Stimulated activated CD4-positive, alpha-beta T cell treated with anti-CD3 and anti-CD28 coated beads, Interleukin-4, amount 100 ng/mL, for 24 hours (primary cell): Measurements from ENCODE around the gene SAPCD2.
A peak's percentile ranks its signal among the peaks of the same experiment; 100 is the strongest.
"Not testable (repeated sequence)": the region's sequence is repeated elsewhere in the genome, so short reads cannot be mapped to it uniquely, and the experiment has no call there.

ENCODE experiments used
- DNase-seq: peaks from one replicate; pipeline ENCODE4 v3.0.0-alpha.2; 2020

SAPCD2 gene

DNA sequence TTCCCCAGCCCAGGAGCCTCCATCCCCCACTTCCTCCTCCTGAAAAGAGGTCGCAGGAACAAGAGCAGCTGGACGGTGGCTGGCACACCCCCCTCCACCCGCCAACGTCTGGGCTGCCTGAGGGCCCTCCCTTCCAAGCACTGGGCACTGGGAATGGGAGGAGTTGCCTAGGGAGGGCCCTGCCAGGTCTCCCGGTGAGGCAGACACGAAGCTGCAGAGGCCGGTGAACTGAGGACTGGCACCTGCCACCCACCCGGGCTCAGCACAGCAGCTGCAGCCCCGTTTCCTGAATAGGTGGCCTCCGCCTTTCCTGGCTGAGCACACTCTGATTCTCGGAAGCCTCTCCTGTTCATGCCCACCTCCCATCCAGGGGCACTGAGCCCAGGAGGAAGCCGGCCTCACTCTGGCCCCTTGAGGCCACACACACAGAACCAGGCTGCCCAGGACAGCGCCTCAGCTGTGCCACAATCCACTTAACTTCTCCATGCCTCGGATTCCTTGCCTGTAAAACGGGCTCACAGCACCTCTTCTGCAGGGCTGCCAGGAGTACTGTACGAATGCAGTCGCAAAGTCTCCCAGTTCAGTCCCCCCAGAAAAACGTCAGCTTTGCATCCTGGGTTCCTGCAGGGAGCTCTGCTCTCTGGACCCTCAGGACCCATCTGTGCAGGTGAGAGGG, 25.7 kb downstream of the SAPCD2 start:
- DNase-seq, result no peak

DNA sequence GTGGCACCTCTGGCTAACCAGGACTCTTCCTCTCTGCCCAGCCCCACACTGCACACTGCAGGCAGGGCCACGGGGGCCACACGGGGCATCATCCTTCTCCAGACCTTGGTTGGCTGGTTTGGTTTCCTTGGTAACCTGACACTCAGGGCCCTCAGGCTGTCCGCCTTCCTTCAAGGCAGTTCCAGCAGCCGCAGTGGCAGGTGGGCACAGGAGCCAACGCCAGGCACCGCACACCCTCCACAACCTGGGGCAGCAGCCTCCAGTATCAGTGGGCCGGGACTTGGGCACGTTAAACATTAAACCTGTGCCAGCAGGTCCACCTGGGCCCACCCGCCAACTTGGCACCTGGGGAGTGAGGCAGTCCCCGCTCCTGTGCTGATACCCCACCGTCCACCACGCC, 26.3 kb downstream of the SAPCD2 start:
- no peak for DNase-seq

DNA sequence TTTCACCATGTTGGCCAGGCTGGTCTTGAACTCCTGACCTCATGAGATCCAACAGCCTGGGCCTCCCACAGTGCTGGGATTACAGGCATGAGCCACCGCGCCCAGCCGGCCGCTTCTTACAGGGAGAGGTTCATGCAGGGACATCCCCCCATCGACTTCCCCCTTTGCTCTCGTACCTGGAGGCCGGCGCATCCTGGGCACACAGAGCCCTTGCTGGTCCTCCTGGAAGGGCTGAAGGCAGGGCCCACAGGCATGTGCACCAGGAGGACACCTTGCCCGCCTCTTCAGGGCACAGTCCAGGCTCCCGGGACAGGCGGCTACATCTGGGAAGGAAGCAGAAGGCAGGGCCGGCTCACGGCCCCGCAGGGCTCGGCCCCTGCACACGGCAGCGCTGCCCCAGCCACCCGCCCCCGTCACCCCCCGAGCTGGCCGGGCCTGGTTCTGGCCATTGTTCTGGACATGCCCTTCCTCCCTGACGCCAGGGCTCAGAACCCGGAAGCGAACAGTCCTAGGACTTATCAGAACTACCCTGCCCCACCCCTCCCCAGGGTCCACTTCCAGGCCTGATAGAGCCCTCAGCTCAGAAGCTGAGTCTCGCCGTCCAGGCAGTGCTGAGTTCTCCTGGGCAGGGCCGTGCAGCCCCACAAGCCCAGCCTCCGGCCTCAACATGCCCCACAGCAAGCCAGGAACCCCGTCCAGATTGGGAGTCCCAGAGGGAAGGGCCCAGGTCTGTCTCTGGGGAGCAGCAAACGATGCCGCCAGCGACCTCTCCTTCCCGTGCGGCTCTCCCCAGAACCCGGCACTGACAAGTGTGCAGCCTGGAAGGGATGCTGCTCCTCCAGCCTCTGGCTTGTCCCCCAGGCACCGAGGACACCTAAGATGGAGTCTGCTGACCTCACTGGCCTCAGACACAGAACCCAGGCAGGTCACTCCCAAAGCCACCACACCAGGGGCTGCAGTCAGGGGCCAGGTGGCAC, 27.3 kb downstream of the SAPCD2 start:
- no peak for DNase-seq

DNA sequence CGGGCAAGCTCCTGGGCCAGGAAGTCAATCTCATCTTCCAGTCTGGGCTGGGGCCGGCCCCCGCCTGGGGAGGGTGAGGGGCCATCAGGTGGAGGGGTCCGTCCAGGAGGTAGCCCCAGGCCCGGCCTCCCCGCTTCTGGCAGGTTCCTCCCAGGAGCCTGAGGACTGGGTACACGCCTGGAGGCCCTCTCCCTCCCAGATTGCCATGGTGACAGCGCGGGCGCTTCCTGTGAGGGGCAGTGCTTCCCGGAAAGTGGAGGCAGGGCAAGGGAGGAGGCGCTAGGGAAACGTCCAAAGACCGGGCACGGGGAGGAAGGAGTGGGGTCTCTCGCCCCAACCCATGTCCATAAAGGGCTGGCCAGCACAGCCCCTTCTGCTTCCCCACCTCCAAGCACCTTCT, 29.2 kb downstream of the SAPCD2 start:
- DNase-seq, result no peak

DNA sequence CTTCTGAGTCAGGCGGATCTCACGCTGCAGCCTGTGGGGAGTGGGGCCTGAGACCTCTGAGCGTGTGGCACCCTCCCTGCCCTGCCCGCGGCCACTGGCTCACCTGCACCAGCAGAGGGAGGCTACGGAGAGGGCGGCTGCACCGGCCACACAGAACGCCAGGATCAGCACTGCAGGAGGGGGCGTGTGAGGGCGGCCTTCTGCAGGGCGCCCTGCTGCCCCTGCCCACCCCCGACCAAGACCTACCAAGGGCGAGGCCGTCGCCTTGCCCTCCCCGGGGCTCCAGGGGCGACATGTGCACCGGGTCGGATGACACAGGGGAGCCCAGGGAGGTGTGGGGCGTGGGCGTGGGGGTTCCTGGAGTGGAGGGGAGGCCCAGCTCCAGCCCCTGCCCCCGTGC, 29.8 kb downstream of the SAPCD2 start:
- no peak for DNase-seq

DNA sequence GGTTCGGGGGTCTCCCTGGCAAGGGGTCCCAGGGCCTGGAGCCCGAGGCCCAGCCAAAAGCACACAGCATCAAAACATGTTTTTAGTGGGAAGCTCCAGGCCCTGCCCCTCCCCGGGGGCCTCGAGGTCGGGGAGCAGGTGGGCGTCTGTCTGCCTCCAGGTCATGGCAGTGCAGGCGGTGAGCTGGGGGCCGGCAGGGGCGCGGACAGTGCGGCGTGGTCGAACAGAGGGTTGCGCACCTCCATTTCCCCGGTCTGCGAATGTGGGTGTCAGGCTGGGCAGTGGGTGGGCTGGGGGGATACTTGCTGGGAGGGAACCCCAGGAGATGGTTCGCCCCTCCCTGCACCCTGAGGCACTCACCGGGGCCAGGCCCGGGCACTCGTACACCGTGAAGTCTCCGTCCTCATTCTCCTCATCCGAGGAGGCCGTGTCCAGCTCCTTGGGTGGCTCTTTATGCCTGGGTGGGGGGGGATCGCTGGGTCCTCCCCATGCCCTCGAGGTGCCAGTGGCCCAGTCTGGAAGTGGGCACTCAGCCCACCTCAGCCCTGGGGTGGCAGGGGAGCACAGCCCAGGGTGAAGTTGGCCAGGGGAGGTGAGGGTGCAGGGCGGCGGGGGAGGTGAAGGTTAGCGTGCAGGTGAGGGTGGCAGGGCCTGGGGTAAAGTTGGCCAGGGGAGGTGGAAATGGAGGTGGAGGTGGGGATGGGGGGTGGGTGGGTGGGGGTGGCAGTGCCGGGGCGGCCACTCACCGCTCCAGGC, 30.6 kb downstream of the SAPCD2 start:
- no peak for DNase-seq

DNA sequence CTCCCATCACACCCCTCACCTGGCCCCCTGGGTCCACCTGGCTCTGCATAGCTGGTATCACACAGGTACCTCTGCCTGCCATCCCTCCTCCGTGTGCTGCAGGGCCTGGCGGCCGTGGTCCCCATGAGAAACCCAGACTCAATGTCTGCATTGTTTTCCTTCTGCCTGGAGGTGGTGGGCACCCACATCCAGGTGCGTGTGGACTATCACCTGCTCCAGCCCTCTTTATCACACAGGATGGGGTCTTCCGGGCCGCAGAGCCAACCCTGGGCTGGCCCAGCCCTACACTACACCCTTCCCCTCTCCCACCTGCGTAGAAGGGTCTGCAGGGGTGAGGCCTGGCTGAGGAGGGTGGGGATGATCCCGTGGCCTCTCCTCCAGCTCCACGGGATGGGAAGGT, 31.4 kb downstream of the SAPCD2 start:
- no peak for DNase-seq

DNA sequence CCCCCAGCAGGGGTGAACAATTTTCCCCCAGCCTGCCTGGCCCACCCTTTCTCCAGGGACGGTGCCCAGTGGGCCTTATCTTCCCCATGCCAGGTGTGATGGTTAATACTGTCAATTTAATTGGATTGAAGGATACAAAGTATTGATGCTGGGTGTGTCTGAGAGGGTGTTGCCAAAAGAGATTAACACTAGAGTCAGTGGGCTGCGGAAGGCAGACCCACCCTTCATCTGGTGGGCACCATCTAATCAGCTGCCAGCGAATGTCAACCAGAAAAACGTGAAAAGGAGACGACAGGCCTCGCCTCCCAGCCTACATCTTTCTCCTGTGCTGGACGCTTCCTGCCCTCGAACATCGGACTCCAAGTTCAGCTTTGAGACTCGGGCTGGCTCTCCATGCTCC, 32.9 kb downstream of the SAPCD2 start:
- no peak for DNase-seq

DNA sequence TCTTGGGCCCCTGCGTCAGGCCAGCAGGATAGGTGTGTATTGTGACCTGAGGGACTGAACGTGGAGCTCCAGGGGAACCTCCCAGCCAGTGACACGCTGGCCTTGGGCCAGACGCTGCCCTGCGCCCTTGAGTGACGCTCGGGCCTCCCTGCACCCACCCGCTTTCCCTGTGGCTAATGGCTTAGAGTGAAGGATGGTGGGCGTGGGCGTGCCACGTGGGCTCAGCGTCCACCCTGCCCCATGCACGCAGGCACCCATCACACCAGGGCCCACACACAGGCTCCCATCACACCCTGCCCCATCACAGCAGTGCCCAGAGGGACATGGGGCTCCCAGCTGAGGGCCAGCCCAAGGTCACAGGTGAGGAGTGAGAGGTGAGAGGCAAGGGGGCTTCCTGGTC, 33.3 kb downstream of the SAPCD2 start:
- DNase-seq, result no peak

DNA sequence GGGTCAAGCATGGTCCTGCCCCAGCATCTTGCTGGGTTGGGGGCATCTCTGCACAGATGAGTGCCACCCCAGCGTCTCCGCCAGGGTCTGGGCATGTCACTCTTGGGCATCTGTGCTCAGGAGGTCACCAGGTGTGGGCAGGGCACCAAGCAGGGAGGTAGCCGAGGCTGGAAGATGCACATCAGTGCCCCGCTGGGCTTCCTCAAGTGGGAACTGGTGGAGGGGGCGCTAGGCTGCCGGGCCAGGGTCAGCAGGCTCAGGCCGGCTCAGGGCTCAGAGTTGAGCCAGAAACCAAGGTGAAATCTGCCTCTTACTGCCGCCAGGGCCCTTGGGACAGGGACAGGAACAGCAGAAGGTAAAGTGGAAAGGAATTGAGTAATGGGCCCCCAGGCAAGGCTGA, 34.4 kb downstream of the SAPCD2 start:
- no peak for DNase-seq

DNA sequence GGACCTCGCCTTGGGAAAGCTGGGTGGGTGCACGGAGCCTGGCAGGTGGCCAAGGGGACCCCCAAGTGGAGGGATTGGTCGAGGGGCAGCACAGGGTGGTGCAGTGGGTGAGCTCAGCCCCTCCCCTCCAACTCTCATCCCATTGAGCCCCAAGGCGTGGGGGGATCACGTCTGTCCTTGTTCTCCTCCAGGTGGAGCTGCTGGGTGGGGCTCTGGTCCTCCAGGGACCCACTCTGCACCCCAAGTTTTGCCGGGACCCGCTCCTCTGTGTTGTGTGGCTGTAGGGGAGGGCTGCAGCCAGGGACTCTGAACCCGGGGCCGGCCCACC, 34.9 kb downstream of the SAPCD2 start:
- no peak for DNase-seq

DNA sequence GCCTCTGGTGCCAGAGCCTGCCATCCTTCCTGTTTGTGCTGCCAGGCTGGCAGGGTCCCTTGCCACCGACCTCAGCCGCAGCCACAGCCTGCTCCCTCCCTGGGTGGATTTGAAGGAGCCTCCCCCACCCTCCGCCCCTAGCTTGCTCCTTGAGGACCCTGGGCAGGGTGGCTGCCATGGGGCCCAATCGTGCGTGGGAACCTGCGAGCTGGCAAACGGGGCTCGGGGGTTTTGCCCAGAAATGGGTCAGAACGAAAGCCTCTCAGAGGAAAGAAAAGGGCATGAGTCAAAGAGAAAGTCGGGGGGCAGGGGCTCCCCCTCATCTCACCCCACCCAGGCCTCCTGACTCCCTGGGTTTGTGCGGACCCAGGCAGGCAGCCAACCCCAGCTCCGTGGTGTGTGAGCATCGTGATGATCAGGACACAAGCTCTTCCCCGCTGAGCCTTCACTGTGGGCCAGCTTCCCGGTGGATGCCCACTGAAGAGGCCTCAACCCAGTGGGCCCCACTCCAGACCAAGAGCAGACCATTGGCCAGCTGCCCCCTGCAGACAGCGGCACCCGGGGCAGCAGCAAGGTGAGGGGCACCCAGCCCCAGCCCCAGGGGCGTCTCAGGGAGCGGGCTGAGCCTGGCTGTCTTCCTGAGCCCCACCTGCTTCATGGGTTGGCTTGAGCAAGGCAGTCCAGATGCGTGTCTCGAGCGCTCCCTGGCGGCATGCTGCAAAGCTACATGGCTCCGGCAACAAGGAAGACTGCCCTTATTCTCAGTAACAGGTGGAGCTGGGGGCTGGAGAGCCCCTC, 35.4 kb downstream of the SAPCD2 start:
- peak; percentile 90 for DNase-seq

DNA sequence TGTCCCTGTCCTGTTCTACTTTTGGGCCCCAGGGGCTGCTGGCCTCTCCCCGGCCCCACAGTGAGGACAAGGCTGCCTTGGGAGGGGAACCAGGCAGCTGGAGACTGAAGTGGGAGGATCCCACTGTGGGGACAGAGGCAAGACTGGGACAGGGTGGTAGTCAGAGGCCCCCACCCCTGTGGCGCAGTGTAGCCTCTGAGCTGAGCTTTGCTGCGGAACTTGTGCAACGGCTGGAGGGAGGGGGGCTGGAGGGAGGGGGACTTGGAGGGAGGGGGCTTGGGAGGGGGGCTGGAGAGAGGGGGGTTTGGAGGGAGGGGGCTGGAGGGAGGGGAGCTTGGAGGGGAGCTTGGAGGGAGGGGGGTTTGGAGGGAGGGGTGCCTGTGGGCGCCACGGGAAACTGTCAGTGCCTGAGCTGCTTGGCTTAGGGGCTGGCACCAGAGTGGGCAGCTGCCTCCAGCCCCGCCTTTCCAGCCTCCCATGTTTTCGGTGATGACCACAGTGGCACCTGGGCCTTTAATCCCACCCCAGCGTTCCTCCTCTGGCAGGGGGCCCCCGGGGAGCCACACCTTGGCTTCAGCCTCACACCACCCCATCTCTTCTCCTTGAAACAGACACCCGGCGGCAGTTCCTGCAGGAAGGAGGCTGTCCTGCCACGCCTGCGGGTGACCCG, 36.2 kb downstream of the SAPCD2 start:
- DNase-seq, result no peak

DNA sequence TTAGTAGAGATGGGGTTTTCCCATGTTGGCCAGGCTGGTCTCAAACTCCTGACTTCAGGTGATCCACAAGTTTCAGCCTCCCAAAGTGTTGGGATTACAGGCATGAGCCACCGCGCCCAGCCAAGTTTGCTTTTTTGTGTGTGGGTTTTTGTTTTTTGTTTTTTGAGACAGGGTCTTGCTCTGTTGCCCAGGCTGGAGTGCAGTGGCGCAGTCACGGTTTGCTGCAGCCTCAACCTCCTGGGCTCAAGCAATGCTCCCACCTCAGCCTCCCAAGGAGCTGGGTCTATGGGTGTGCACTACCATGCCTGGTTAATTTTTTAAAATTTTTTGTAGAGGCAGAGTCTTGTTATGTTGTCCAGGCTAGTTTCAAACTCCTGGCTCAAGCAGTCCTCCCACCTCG, 36.9 kb downstream of the SAPCD2 start:
- DNase-seq, result not testable (repeated sequence)

DNA sequence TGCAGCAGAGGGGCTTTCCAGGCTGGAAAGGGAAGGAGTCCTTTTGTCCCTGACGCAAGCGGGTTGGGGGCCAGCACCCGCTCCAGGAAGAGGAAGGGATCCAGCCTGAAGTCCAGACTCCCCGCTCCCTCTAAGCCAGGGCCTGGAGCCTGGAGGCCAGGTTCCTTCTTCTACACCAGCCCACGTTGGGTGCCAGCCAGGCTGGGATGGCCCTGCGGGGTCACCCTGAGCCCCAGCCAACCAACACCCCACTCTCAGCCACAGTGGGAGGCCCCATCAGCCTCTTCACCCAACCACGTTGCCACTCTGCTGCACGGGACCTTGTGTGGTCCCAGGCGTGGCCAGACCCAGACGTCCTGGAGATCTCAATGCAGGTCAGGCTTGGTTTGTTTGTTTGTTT, 37.5 kb downstream of the SAPCD2 start:
- no peak for DNase-seq

DNA sequence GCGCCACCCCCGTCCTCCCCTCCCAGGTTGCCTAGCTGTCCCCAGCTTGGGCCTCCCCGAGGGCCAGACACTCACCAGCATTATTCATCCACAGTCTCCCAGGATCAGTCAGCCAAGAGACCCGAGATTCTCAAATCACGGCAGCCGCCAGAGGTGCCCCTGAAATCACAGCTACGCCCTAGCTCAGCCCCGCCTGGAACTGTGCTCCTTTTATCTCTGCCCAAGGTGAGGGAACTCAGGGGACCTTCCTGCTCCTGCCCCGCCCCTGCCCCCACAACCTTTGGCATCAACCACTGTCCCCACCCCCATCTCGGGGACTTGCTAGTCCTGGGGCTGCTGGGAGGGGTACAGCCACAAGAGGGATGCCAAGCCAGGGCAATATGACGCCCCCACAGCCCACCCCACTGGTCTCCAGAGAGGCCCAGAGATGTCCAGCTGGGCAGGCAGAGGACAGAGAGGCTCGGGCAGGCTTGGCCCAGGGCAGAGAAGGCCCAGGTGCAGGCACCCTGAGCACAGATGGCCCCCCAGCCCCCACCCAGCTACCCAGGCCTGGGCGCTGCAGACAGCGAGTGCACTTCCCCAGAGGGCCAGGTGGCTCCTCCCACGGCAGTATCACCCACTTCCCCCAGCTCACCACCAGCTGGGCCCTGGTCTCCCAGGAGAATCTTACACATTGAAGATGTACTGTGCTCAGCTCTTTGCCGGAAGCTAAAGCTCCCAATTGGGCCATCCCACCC, 38.3 kb downstream of the SAPCD2 start, which contains the start of gene FUT7:
FUT7 (minus strand) TSS at position 185 of the 737 bp plus-strand sequence; CDS start at position 88, 97 bp downstream.
- peak; percentile 40 for DNase-seq

DNA sequence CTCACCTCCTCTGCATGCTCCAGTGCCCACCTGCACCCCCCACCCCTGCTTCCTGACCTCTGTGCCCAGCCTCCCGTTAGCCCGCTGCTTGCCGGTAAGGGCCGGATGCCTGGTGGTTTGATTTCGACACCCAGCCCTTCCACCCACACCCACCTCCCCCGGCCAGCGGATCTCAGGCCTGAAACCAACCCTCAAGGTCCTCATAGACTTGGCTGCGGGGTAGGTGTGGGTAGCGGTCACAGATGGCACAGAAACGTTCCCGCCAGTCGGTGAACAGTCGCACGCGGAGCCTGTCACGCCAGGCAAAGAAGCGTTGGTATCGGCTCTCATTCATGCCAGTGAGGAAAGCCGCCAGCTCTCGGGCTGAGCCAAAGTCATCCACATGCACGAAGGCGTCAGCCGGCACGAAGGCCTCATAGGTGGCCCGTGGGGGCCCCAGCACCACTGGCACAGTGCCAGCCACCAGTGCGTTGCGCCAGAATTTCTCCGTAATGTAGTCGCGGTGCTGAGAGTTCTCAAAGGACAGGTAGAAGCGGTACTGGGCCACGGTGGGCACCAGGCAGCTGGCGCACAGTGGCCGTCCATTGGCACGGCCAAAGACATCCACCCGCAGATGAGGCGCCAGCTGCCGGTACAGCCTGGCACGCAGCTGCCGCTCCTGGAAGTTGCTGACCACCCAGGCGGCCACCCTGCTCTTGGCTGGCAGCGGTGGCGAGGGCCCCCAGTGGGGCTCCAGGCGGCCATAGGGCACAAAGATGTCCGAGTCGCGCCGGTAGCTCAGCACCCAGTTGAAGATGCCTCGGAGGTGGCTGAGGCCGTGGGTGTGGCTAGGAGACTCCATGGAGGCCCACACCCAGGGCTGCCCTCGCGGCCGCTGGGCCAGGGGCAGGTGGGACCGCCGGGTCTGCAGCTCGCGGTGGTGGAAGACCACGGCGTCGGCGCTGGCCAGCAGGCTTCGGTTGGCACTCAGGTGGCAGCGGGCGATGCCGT, 39.5 kb downstream of the SAPCD2 start:
- DNase-seq, result peak; percentile 59

DNA sequence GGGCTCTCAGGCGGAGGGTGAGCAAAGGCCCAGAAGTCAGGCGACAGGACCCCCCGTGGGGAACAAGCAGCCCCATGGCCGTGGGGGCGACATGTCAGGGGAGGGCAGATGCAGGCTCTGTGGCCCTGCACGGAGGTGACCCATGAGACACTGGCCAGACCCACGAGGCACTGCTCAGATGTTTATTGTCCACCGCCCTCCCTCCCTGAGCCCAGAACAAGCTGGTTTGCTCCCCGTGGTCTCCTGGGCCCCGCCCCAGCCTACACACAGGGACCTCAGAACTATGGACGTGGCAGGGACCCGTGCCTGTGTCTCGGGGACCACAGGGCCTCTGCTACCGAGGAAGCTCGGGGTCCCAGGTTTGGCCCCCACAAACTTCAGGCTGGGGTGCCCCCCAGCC, 40.4 kb downstream of the SAPCD2 start:
- DNase-seq, result no peak

DNA sequence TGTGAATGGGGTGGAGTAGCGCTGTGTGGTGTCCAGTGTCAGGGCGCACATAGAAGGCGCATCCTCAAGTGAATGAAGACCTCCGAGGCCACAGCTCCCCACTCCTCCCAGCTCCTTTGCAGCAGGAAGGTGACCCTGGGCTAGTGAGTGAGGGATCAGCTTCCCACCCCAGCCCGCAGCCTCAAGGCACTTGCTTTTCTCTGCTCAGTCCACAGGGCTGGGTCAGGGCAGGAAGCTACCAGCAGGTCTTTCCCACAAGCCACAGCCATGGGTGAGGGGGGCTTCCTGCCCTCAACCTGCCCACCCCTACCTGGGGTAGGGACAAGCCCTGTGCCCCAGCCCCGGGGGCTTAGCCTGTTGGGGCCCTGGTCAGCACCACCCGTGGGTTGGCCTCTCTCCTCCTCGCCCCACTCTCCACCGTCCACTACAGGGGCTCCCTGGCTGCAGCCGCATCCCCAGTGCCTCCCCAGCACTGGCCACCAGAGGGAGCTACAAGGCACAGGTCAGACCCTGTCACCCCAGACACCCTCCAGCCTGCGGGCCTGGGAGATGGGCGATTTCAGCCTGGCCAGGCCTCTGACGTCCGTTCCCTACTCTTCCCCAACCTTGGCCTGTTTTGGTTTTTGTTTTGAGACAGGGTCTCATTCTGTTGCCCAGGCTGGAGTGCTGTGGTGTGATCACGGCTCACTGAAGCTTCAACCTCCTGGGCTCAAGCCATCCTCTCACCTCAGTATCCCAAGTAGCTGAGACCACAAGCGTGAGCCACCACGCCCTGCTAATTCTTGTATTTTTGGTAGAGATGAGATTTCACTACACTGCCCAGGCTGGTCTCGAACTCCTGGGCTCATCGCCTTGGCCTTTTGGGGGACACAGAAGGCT, 41.1 kb downstream of the SAPCD2 start:
- peak; percentile 79 for DNase-seq
